ENCODE data around the gene GASK1A. TPM values are rescaled to one million over a fixed set of nuclear protein-coding genes. Genes with fewer than 3 reads are reported as not detected.

GASK1A gene
- total RNA-seq, 1 experiment from 2014 or later = 1.9 TPM

DNA sequence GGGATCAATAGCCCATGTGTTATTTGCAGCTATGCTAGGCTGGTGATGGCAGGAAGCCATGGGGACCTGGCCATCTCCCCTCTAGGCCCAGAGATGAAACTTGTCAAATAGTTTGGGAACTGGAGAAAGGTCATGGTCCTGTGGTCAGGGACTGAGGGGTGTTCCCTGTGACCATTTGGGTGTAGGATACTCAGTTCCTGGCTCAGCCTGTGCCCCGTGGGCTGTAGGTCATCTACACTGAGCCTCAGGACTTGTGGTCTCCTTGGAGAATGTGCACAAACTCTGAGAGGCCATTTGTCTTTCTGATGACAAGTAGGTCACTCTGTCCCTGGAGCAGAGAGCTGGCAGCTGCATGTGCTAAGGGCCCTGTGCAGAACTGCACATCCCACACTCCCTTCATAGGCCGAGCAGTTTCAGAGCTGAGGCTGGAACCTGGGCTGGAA lies 17.5 kb downstream of the GASK1A start:
- H3K9me3 ChIP-seq (ENCODE audit: low read length) = no peaks in the 10 kb centered on the region
- H3K4me1 ChIP-seq (ENCODE audit: insufficient read depth, low read length) = no peaks in the 10 kb centered on the region
- H3K4me2 ChIP-seq (ENCODE audit: low read length) = no peak overlapping the region
- TF ChIP-seq, protein P1, sequence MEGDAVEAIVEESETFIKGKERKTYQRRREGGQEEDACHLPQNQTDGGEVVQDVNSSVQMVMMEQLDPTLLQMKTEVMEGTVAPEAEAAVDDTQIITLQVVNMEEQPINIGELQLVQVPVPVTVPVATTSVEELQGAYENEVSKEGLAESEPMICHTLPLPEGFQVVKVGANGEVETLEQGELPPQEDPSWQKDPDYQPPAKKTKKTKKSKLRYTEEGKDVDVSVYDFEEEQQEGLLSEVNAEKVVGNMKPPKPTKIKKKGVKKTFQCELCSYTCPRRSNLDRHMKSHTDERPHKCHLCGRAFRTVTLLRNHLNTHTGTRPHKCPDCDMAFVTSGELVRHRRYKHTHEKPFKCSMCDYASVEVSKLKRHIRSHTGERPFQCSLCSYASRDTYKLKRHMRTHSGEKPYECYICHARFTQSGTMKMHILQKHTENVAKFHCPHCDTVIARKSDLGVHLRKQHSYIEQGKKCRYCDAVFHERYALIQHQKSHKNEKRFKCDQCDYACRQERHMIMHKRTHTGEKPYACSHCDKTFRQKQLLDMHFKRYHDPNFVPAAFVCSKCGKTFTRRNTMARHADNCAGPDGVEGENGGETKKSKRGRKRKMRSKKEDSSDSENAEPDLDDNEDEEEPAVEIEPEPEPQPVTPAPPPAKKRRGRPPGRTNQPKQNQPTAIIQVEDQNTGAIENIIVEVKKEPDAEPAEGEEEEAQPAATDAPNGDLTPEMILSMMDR (conservative IDR thresholded peaks at IDR 0.05; ENCODE audit: low read depth, low read length) = no peak
- TF ChIP-seq EZH2 (IDR thresholded peaks at IDR 0.05; ENCODE audit: low read length, unreplicated experiment) (no peak), EZH2phosphoT487 (IDR thresholded peaks at IDR 0.05; ENCODE audit: borderline replicate concordance, low read length) (no peak)
- no peaks in the 10 kb centered on the region for H3K36me3 ChIP-seq (ENCODE audit: low read depth, low read length)
- H2AFZ ChIP-seq (ENCODE audit: low read length) = no peak overlapping the region
- BruUV-seq (replicated peaks) = no TSS peak
- DNase-seq (no peak), ATAC-seq (no peak)
- H3K27me3 ChIP-seq (ENCODE audit: low read length) = no peaks in the 10 kb centered on the region
- H3K27ac ChIP-seq (ENCODE audit: low read length) = no peak overlapping the region
- H3K9me2 ChIP-seq (replicated peaks; ENCODE audit: low read length) = no peaks in the 10 kb centered on the region
- CTCF ChIA-PET = no interaction called here
- H3F3A ChIP-seq (ENCODE audit: low read length, unreplicated experiment) = no peaks in the 10 kb centered on the region
- intact Hi-C loops (cut with micrococcal nuclease) = no loop called here
- H3K9ac ChIP-seq (ENCODE audit: low read length) = no peak overlapping the region
- H3K79me2 ChIP-seq (ENCODE audit: low read length) = no peaks in the 10 kb centered on the region
- H3K4me3 ChIP-seq (ENCODE audit: low read length) = no peak overlapping the region
- POLR2A ChIA-PET (ENCODE audit: unreplicated experiment) = no interaction called here
- H4K20me1 ChIP-seq (ENCODE audit: low read length) = no peaks in the 10 kb centered on the region

DNA sequence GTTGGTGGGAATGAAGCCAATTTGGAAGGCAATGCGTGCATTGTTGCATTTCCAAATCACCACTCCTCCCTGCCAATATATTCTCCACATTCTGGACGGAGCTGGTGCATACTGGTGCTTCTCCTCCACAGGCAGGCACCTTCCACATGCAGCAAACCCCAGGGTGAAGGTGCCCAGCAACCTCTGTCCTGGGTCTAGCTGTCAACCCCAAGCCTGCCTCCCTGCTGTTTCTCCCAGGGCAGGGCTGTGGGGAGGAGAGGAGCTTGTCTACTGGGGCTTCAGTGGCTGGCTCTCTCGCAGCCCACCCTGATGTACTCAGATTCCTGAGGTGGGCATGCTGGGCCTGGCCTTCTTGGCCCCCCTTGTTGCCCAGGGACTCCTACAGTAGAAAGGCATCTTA lies 20.1 kb downstream of the GASK1A start:
- POLR2A ChIA-PET (ENCODE audit: unreplicated experiment) = no interaction called here
- no peak overlapping the region for H2AFZ ChIP-seq (ENCODE audit: low read length)
- TF ChIP-seq EZH2phosphoT487 (IDR thresholded peaks at IDR 0.05; ENCODE audit: borderline replicate concordance, low read length) = no peak
- TF ChIP-seq, protein P1 (conservative IDR thresholded peaks at IDR 0.05; ENCODE audit: low read depth, low read length) = no peak
- no peak for TF ChIP-seq EZH2 (IDR thresholded peaks at IDR 0.05; ENCODE audit: low read length, unreplicated experiment)
- H3K79me2 ChIP-seq (ENCODE audit: low read length) = no peaks in the 10 kb centered on the region
- no peak overlapping the region for H3K4me3 ChIP-seq (ENCODE audit: low read length)
- no peak for ATAC-seq
- CTCF ChIA-PET = no interaction called here
- H3K9me3 ChIP-seq (ENCODE audit: low read length) = no peaks in the 10 kb centered on the region
- intact Hi-C loops (cut with micrococcal nuclease) = no loop called here
- H3K27me3 ChIP-seq (ENCODE audit: low read length) = no peaks in the 10 kb centered on the region
- peaks cover 5% of the 10 kb centered on the region; the same call in 1 of the 2 replicates for H3K4me1 ChIP-seq (ENCODE audit: insufficient read depth, low read length)
- no peak overlapping the region for H3K27ac ChIP-seq (ENCODE audit: low read length)
- no TSS peak for BruUV-seq (replicated peaks)
- H3K9me2 ChIP-seq (replicated peaks; ENCODE audit: low read length) = no peaks in the 10 kb centered on the region
- H3F3A ChIP-seq (ENCODE audit: low read length, unreplicated experiment) = no peaks in the 10 kb centered on the region
- H3K4me2 ChIP-seq (ENCODE audit: low read length) = no peak overlapping the region
- DNase-seq = no peak
- no peak overlapping the region for H3K9ac ChIP-seq (ENCODE audit: low read length)
- H4K20me1 ChIP-seq (ENCODE audit: low read length) = no peaks in the 10 kb centered on the region
- no peaks in the 10 kb centered on the region for H3K36me3 ChIP-seq (ENCODE audit: low read depth, low read length)

DNA sequence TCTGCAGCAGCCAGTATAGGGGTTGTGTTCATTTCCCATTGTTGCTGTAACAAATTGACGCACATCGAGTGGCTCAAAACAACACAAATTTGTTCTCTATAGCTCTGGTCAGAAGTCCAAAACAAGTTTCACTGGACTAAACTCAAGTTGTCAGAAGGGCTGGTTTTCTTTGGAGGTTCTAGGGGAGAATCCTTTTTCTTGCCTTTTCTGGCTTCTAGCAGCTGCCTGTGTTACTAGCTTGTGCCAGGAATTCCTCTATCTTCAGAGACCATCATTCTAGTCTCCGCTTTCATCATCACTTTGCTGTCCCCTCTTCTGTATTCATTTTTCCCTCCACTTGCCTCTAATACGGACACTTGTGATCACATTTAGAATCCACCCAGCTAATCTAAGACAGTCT lies 20.5 kb downstream of the GASK1A start:
- no peaks in the 10 kb centered on the region for H3K79me2 ChIP-seq (ENCODE audit: low read length)
- H3K9ac ChIP-seq (ENCODE audit: low read length) = no peak overlapping the region
- H3K27me3 ChIP-seq (ENCODE audit: low read length) = no peaks in the 10 kb centered on the region
- intact Hi-C loops (cut with micrococcal nuclease) = no loop called here
- H3K4me2 ChIP-seq (ENCODE audit: low read length) = no peak overlapping the region
- no peaks in the 10 kb centered on the region for H3K9me3 ChIP-seq (ENCODE audit: low read length)
- ChIA-PET CTCF (no interaction called here), POLR2A (ENCODE audit: unreplicated experiment) (no interaction called here)
- no peak overlapping the region for H3K4me3 ChIP-seq (ENCODE audit: low read length)
- H3K36me3 ChIP-seq (ENCODE audit: low read depth, low read length) = no peaks in the 10 kb centered on the region
- no peak overlapping the region for H3K27ac ChIP-seq (ENCODE audit: low read length)
- no peak for DNase-seq
- ATAC-seq = no peak
- no peaks in the 10 kb centered on the region for H3F3A ChIP-seq (ENCODE audit: low read length, unreplicated experiment)
- peaks cover 10% of the 10 kb centered on the region for H3K4me1 ChIP-seq (ENCODE audit: insufficient read depth, low read length)
- H3K9me2 ChIP-seq (replicated peaks; ENCODE audit: low read length) = no peaks in the 10 kb centered on the region
- no peaks in the 10 kb centered on the region for H4K20me1 ChIP-seq (ENCODE audit: low read length)
- H2AFZ ChIP-seq (ENCODE audit: low read length) = no peak overlapping the region
- BruUV-seq (replicated peaks) = no TSS peak
- TF ChIP-seq, protein P1 (conservative IDR thresholded peaks at IDR 0.05; ENCODE audit: low read depth, low read length) = no peak
- TF ChIP-seq EZH2phosphoT487 (IDR thresholded peaks at IDR 0.05; ENCODE audit: borderline replicate concordance, low read length) (no peak), EZH2 (IDR thresholded peaks at IDR 0.05; ENCODE audit: low read length, unreplicated experiment) (no peak)
